ENCODE data around the gene LGALS9.

LGALS9 gene

GRCh38 chr17:27603880-27604794 lies 26.9 kb upstream of the LGALS9 start:
- TF ChIP-seq CTCF (IDR thresholded peaks at IDR 0.05; ENCODE audit: insufficient read depth, low read length, missing control alignments): no peak
- no peak overlapping the region for H3K4me3 ChIP-seq (ENCODE audit: low read depth, low read length)
- CTCF ChIA-PET: interaction anchor here (0.8 to 20.5 kb wide), 36 partner anchors 8 to 434 kb away, joined by 3 to 634 read pairs (median 8); partner anchors contain the start of gene KSR1
- DNase-seq (ENCODE audit: low read depth, low spot score): no peak
- POLR2A ChIA-PET: no interaction called here

- CTCF ChIA-PET: interaction anchor here (0.8 to 20.5 kb wide), 14 partner anchors 8 to 409 kb away, joined by 3 to 634 read pairs (median 46); partner anchors contain the start of gene KSR1
- DNase-seq (ENCODE audit: low read depth, low spot score): no peak
- POLR2A ChIA-PET: no interaction called here
- H3K4me3 ChIP-seq (ENCODE audit: low read depth, low read length): no peak overlapping the region
- no peak for TF ChIP-seq CTCF (IDR thresholded peaks at IDR 0.05; ENCODE audit: insufficient read depth, low read length, missing control alignments)
These were observed 25.6 kb upstream of the LGALS9 start for GRCh38 chr17:27605409-27605808.

- ChIA-PET POLR2A (interaction anchor here (0.5 kb wide), 1 partner anchor 52 kb away, joined by 3 read pairs; no protein-coding TSS in a partner anchor), CTCF (interaction anchor here (1.2 to 20.5 kb wide), 7 partner anchors 5 to 410 kb away, joined by 4 to 634 read pairs (median 151); no protein-coding TSS in a partner anchor)
- no peak for DNase-seq (ENCODE audit: low read depth, low spot score)
- no peak for TF ChIP-seq CTCF (IDR thresholded peaks at IDR 0.05; ENCODE audit: insufficient read depth, low read length, missing control alignments)
- no peak overlapping the region for H3K4me3 ChIP-seq (ENCODE audit: low read depth, low read length)
These were observed 23.4 kb upstream of the LGALS9 start for GRCh38 chr17:27607521-27608091.

- ChIA-PET POLR2A (no interaction called here), CTCF (interaction anchor here (1.1 to 20.5 kb wide), 10 partner anchors 6 to 411 kb away, joined by 3 to 634 read pairs (median 42); no protein-coding TSS in a partner anchor)
- DNase-seq (ENCODE audit: low read depth, low spot score): no peak
- no peak overlapping the region for H3K4me3 ChIP-seq (ENCODE audit: low read depth, low read length)
- no peak for TF ChIP-seq CTCF (IDR thresholded peaks at IDR 0.05; ENCODE audit: insufficient read depth, low read length, missing control alignments)
These were observed 22.4 kb upstream of the LGALS9 start for GRCh38 chr17:27608328-27609230.

- peak; percentile 52 for TF ChIP-seq CTCF (IDR thresholded peaks at IDR 0.05; ENCODE audit: insufficient read depth, low read length, missing control alignments)
- H3K4me3 ChIP-seq (ENCODE audit: low read depth, low read length): no peak overlapping the region
- ChIA-PET POLR2A (no interaction called here), CTCF (interaction anchor here (0.8 to 20.5 kb wide), 12 partner anchors 7 to 436 kb away, joined by 3 to 634 read pairs (median 7); no protein-coding TSS in a partner anchor)
- DNase-seq (ENCODE audit: low read depth, low spot score): no peak
These were observed 21.2 kb upstream of the LGALS9 start for GRCh38 chr17:27609611-27610303.

All from AG04449 (cell line).